PC-9 (cell line): ENCODE measurements around the gene SSBP4. TPM values are rescaled to one million over a fixed set of nuclear protein-coding genes. Genes with fewer than 3 reads are reported as not detected.

Experiments
- BruUV-seq: library from RNA; stranded (reverse); fragments of 400-500 nt; replicated peaks from 2 replicates; lab custom pipeline; 2021; lab: Mats Ljungman, UMichigan
- CTCF ChIA-PET: fragments of 300-600 bp; sonication (Branson Sonifier 250); formaldehyde crosslinking; loops from one replicate; lab custom pipeline; 2022; ENCODE audit warnings: antibody characterized with exemption; lab: Charles Lee
- POLR2A ChIA-PET: fragments of 300-600 bp; sonication (Branson Sonifier 250); formaldehyde crosslinking; loops from one replicate; lab custom pipeline; 2022; ENCODE audit warnings: antibody characterized with exemption; ENCODE audit not compliant: unreplicated experiment; lab: Charles Lee
- DNase-seq, 2 experiments: peaks; one replicate each; pipeline versions ENCODE4 v3.0.0 to v3.0.0-alpha.2; 2015 to 2022; ENCODE audit warnings: mixed read lengths in 1 of 2
- H2AFZ ChIP-seq: fragments of 200-600 bp; sonication (generic); 2 replicates; pipeline ENCODE4 v1.8.1; 2017; ENCODE audit warnings: antibody characterized with exemption
- H3F3A ChIP-seq: fragments of 200-600 bp; sonication (generic); 2 replicates; pipeline ENCODE4 v1.8.1; 2017; ENCODE audit warnings: antibody characterized with exemption, mild to moderate bottlenecking, low read depth; ENCODE audit not compliant: insufficient read depth
- H3K27ac ChIP-seq: fragments of 200-600 bp; sonication (generic); 2 replicates; pipeline ENCODE4 v1.6.1; 2016; ENCODE audit warnings: mixed run types
- H3K27me3 ChIP-seq: fragments of 200-600 bp; sonication (generic); 2 replicates; pipeline ENCODE4 v1.6.1; 2016; ENCODE audit warnings: low read depth, mixed run types; ENCODE audit not compliant: insufficient read depth
- H3K36me3 ChIP-seq: fragments of 200-600 bp; sonication (generic); 2 replicates; pipeline ENCODE4 v1.6.1; 2016; ENCODE audit warnings: low read depth, mixed run types
- H3K4me1 ChIP-seq: fragments of 200-600 bp; sonication (generic); replicated peaks from 2 replicates; pipeline ENCODE4 v1.6.1; 2016; ENCODE audit warnings: mixed run types; ENCODE audit not compliant: insufficient read depth
- H3K4me2 ChIP-seq: fragments of 200-600 bp; sonication (generic); 2 replicates; pipeline ENCODE4 v1.6.1; 2017; ENCODE audit warnings: mixed run types
- H3K4me3 ChIP-seq: fragments of 200-600 bp; sonication (generic); 2 replicates; pipeline ENCODE4 v1.6.1; 2016; ENCODE audit warnings: mixed run types
- H3K79me2 ChIP-seq: fragments of 200-600 bp; sonication (generic); 2 replicates; pipeline ENCODE4 v1.6.1; 2017; ENCODE audit warnings: low read depth, mixed run types
- H3K9me2 ChIP-seq: fragments of 200-600 bp; sonication (generic); 2 replicates; pipeline ENCODE4 v1.8.1; 2017; ENCODE audit warnings: mild to moderate bottlenecking; ENCODE audit not compliant: insufficient read depth
- H3K9me3 ChIP-seq: fragments of 200-600 bp; sonication (generic); 2 replicates; pipeline ENCODE4 v1.8.1; 2016; ENCODE audit warnings: low read depth; ENCODE audit not compliant: insufficient read depth
- H4K20me1 ChIP-seq: fragments of 200-600 bp; sonication (generic); 2 replicates; pipeline ENCODE4 v1.8.1; 2017; ENCODE audit not compliant: insufficient read depth
- CTCF ChIP-seq: fragments of 200-600 bp; sonication (generic); conservative IDR thresholded peaks from 2 replicates; pipeline ENCODE4 v1.6.1; 2017; ENCODE audit warnings: mixed run types, antibody characterized with exemption, mild to moderate bottlenecking, moderate library complexity
- EZH2 ChIP-seq: fragments of 200-600 bp; sonication (generic); IDR thresholded peaks from 2 replicates; pipeline ENCODE4 v1.8.0; 2017; ENCODE audit warnings: antibody characterized with exemption, low read depth
- intact Hi-C: fragments of 100-400 bp; cut with micrococcal nuclease; formaldehyde crosslinking; loops from one replicate; pipeline ENCODE4 v1.10.0; 2022; ENCODE audit not compliant: unreplicated experiment
- total RNA-seq: library from RNA; stranded (reverse); gene quantifications from 2 replicates; pipeline ENCODE4 v1.2.3, GENCODE V29; 2021

SSBP4 gene
- total RNA-seq, 1 experiment from 2014 or later = 56.6 TPM

GRCh38 chr19:18423258-18424020, 4.2 kb downstream of the SSBP4 start:
- intact Hi-C loops = no loop called here
- Histone ChIP-seq H3K4me1 (peaks cover 17% of the 10 kb centered on the region), H3K27ac (no peak overlapping the region), H3K9me3 (no peaks in the 10 kb centered on the region), H3F3A (peaks cover 13% of the 10 kb centered on the region; the same call in 1 of the 2 replicates), H3K9me2 (no peaks in the 10 kb centered on the region), H3K36me3 (no peaks in the 10 kb centered on the region), H3K79me2 (peaks cover 44% of the 10 kb centered on the region), H3K27me3 (no peaks in the 10 kb centered on the region), H4K20me1 (peaks cover 61% of the 10 kb centered on the region), H2AFZ (no peak overlapping the region), H3K4me2 (no peak overlapping the region), H3K4me3 (no peak overlapping the region)
- TF ChIP-seq EZH2 (no peak), CTCF (no peak)
- BruUV-seq = no TSS peak
- no peak for DNase-seq
- CTCF ChIA-PET = interaction anchor here (0.5 kb wide), 1 partner anchor 477 kb away, joined by 4 read pairs; no protein-coding TSS in a partner anchor
- POLR2A ChIA-PET = no interaction called here

- Histone ChIP-seq H3K4me3 (no peak overlapping the region), H4K20me1 (peaks cover 61% of the 10 kb centered on the region), H2AFZ (no peak overlapping the region), H3F3A (peaks cover 8% of the 10 kb centered on the region; the same call in 1 of the 2 replicates), H3K4me2 (no peak overlapping the region), H3K27ac (no peak overlapping the region), H3K36me3 (no peaks in the 10 kb centered on the region), H3K9me2 (no peaks in the 10 kb centered on the region), H3K9me3 (no peaks in the 10 kb centered on the region), H3K27me3 (no peaks in the 10 kb centered on the region), H3K4me1 (peaks cover 12% of the 10 kb centered on the region), H3K79me2 (peaks cover 44% of the 10 kb centered on the region)
- intact Hi-C loops = no loop called here
- ChIA-PET POLR2A (no interaction called here), CTCF (interaction anchor here (0.5 kb wide), 1 partner anchor 478 kb away, joined by 4 read pairs; no protein-coding TSS in a partner anchor)
- no peak for DNase-seq
- BruUV-seq = no TSS peak
- TF ChIP-seq EZH2 = no peak
- TF ChIP-seq CTCF = no peak
Observed at GRCh38 chr19:18424122-18424889, 5.1 kb downstream of the SSBP4 start.

GRCh38 chr19:18424890-18425514, 5.8 kb downstream of the SSBP4 start:
- H3K36me3 ChIP-seq = no peaks in the 10 kb centered on the region
- H3K4me2 ChIP-seq = no peak overlapping the region
- no peak overlapping the region for H2AFZ ChIP-seq
- no peaks in the 10 kb centered on the region for H3K9me2 ChIP-seq
- intact Hi-C loops = no loop called here
- no peaks in the 10 kb centered on the region for H3K9me3 ChIP-seq
- TF ChIP-seq CTCF (no peak), EZH2 (no peak)
- peaks cover 8% of the 10 kb centered on the region; the same call in 1 of the 2 replicates for H3F3A ChIP-seq
- H3K4me1 ChIP-seq = peaks cover 12% of the 10 kb centered on the region
- ChIA-PET POLR2A (no interaction called here), CTCF (interaction anchor here (0.5 kb wide), 1 partner anchor 497 kb away, joined by 5 read pairs; no protein-coding TSS in a partner anchor)
- no peak for DNase-seq
- H4K20me1 ChIP-seq = peaks cover 61% of the 10 kb centered on the region
- peaks cover 41% of the 10 kb centered on the region for H3K79me2 ChIP-seq
- H3K4me3 ChIP-seq = no peak overlapping the region
- no peak overlapping the region for H3K27ac ChIP-seq
- BruUV-seq = no TSS peak
- H3K27me3 ChIP-seq = no peaks in the 10 kb centered on the region
